HCT116 (cell line): ENCODE data around the gene ATP5F1D. TPM values are rescaled to one million over a fixed set of nuclear protein-coding genes. Genes with fewer than 3 reads are reported as not detected.

Experiments
- ATAC-seq: fragments of 200-7000 bp; cut with Tn5 transposase; 2 replicates; pipeline ENCODE4 v1.9.1; 2020; ENCODE audit warnings: mild to moderate bottlenecking, moderate library complexity
- BruUV-seq: library from RNA; stranded (reverse); fragments of 400-500 nt; replicated peaks from 2 replicates; lab custom pipeline; 2021; lab: Mats Ljungman, UMichigan
- CTCF ChIA-PET: fragments of 300-600 bp; sonication (Branson Sonifier 250); formaldehyde crosslinking; loops from one replicate; lab custom pipeline; 2021; ENCODE audit warnings: antibody characterized with exemption; lab: Charles Lee
- POLR2A ChIA-PET: fragments of 300-600, 350-600 bp; sonication (Branson Sonifier 250); formaldehyde crosslinking; loops from one replicate; lab custom pipeline; 2021; ENCODE audit warnings: antibody characterized with exemption; lab: Charles Lee
- RAD21 ChIA-PET, 2 experiments: fragments of 300-600 bp; sonication (Branson Sonifier 250); formaldehyde crosslinking; loops; one replicate each; lab custom pipeline; 2023; ENCODE audit warnings: low total read pairs in 2 of 2; ENCODE audit not compliant: uncharacterized antibody in 2 of 2, unreplicated experiment in 2 of 2, low non-redundant PET in 1 of 2; lab: Charles Lee
- DNase-seq: peaks from one replicate; pipeline ENCODE4 v3.0.0-alpha.2; 2010; ENCODE audit warnings: low read depth, low spot score
- H2AFZ ChIP-seq: fragments of 200-600 bp; shearing (Covaris generic), sonication (generic); 2 replicates; pipeline ENCODE4 v1.6.1; 2017; ENCODE audit warnings: low read depth, mixed run types, mixed read lengths, antibody characterized with exemption, low read length; ENCODE audit not compliant: poor library complexity, severe bottlenecking
- H3K27ac ChIP-seq: 2 replicates; pipeline ENCODE4 v1.5.1; 2012; ENCODE audit warnings: low read depth, low read length
- H3K27me3 ChIP-seq: fragments of 200-600 bp; sonication (generic); 2 replicates; pipeline ENCODE4 v1.6.1; 2016; ENCODE audit warnings: mixed run types, low read length, mixed read lengths; ENCODE audit not compliant: insufficient read depth
- H3K36me3 ChIP-seq, 2 experiments: fragments of 200-500 bp in 1 of 2; fragments of 200-600 bp in 1 of 2; sonication (Bioruptor generic) in 1 of 2; sonication (generic) in 1 of 2; 2 replicates each; pipeline versions ENCODE4 v1.5.1 to v1.6.1; 2014 to 2016; ENCODE audit warnings: low read length in 2 of 2, inconsistent platforms in 1 of 2, mixed read lengths in 1 of 2, mixed run types in 1 of 2; ENCODE audit not compliant: insufficient read depth in 2 of 2, control insufficient read depth in 1 of 2
- H3K4me1 ChIP-seq, 2 experiments: fragments of 200-600 bp in 1 of 2; sonication (generic) in 1 of 2; 2 replicates each; pipeline versions ENCODE4 v1.5.1 to v1.6.1; 2012 to 2017; ENCODE audit warnings: low read length in 2 of 2, inconsistent platforms in 1 of 2, mild to moderate bottlenecking in 1 of 2, mixed read lengths in 1 of 2, mixed run types in 1 of 2, moderate library complexity in 1 of 2; ENCODE audit not compliant: insufficient read depth in 2 of 2, control insufficient read depth in 1 of 2
- H3K4me2 ChIP-seq: fragments of 200-600 bp; sonication (generic); 2 replicates; pipeline ENCODE4 v1.6.1; 2017; ENCODE audit warnings: mixed run types, low read length, mixed read lengths
- H3K4me3 ChIP-seq, 2 experiments: fragments of 200-600 bp in 1 of 2; sonication (generic) in 1 of 2; replicated peaks in 1 of 2; 2 replicates each; pipeline ENCODE4 v1.5.1; 2011 to 2016; ENCODE audit warnings: low read length in 2 of 2, control low read depth in 1 of 2, low read depth in 1 of 2, mild to moderate bottlenecking in 1 of 2, mixed read lengths in 1 of 2, mixed run types in 1 of 2
- H3K79me2 ChIP-seq: fragments of 200-600 bp; sonication (generic); 2 replicates; pipeline ENCODE4 v1.6.1; 2017; ENCODE audit warnings: mild to moderate bottlenecking, mixed run types, low read length, moderate library complexity, mixed read lengths; ENCODE audit not compliant: insufficient read depth
- H3K9ac ChIP-seq: fragments of 200-600 bp; sonication (generic); 2 replicates; pipeline ENCODE4 v1.6.1; 2016; ENCODE audit warnings: low read length, mixed read lengths
- H3K9me2 ChIP-seq: fragments of 200-600 bp; sonication (generic), shearing (Covaris generic); 2 replicates; pipeline ENCODE4 v1.6.1; 2017; ENCODE audit warnings: mixed run types, mild to moderate bottlenecking, moderate library complexity; ENCODE audit not compliant: insufficient read depth
- H3K9me3 ChIP-seq, 2 experiments: fragments of 200-500 bp in 1 of 2; fragments of 200-600 bp in 1 of 2; sonication (Bioruptor generic) in 1 of 2; sonication (generic) in 1 of 2; 2 replicates each; pipeline ENCODE4 v1.6.1; 2014 to 2017; ENCODE audit warnings: low read length in 2 of 2, mixed read lengths in 2 of 2, inconsistent platforms in 1 of 2, low read depth in 1 of 2, mild to moderate bottlenecking in 1 of 2, mixed run types in 1 of 2, moderate library complexity in 1 of 2; ENCODE audit not compliant: control insufficient read depth in 1 of 2, insufficient read depth in 1 of 2
- H4K20me1 ChIP-seq: fragments of 200-600 bp; sonication (generic), shearing (Covaris generic); 2 replicates; pipeline ENCODE4 v1.6.1; 2017; ENCODE audit warnings: mixed run types, mild to moderate bottlenecking, moderate library complexity; ENCODE audit not compliant: insufficient read depth
- EGR1 ChIP-seq: IDR thresholded peaks from 2 replicates; pipeline ENCODE4 v1.6.1; 2012; ENCODE audit warnings: low read depth
- JUND ChIP-seq: IDR thresholded peaks from 2 replicates; pipeline ENCODE4 v1.6.1; 2012
- POLR2A ChIP-seq: IDR thresholded peaks from 2 replicates; pipeline ENCODE4 v1.7.0; 2011; ENCODE audit warnings: borderline replicate concordance; ENCODE audit not compliant: insufficient read depth, insufficient read length; ENCODE audit errors: extremely low read depth
- POLR2AphosphoS5 ChIP-seq: IDR thresholded peaks from 2 replicates; pipeline ENCODE4 v1.6.1; 2011; ENCODE audit warnings: mild to moderate bottlenecking, low read depth, low read length, moderate library complexity
- SIN3A ChIP-seq: IDR thresholded peaks from 2 replicates; pipeline ENCODE4 v1.6.1; 2012; ENCODE audit warnings: low read depth
- TCF7L2 ChIP-seq: IDR thresholded peaks from 2 replicates; pipeline ENCODE4 v1.7.0; 2011; ENCODE audit warnings: borderline replicate concordance, inconsistent platforms; ENCODE audit not compliant: insufficient read depth, insufficient read length; ENCODE audit errors: extremely low read depth
- intact Hi-C: fragments of 100-400 bp; cut with micrococcal nuclease; formaldehyde crosslinking; loops from 2 replicates; pipeline ENCODE4 v1.10.0; 2022
- total RNA-seq: library from RNA; stranded (reverse); gene quantifications from one replicate; pipeline ENCODE4 v1.2.1, GENCODE V29; 2021; ENCODE audit not compliant: unreplicated experiment
- TF ChIP-seq, protein P1 (sequence below): IDR thresholded peaks from 2 replicates; pipeline ENCODE4 v1.6.1; 2011; ENCODE audit warnings: mild to moderate bottlenecking, low read length, moderate library complexity; ENCODE audit not compliant: insufficient replicate concordance; ENCODE audit errors: extremely low read depth

Gene ATP5F1D
- total RNA-seq, 1 experiment from 2014 or later: 428 TPM

DNA sequence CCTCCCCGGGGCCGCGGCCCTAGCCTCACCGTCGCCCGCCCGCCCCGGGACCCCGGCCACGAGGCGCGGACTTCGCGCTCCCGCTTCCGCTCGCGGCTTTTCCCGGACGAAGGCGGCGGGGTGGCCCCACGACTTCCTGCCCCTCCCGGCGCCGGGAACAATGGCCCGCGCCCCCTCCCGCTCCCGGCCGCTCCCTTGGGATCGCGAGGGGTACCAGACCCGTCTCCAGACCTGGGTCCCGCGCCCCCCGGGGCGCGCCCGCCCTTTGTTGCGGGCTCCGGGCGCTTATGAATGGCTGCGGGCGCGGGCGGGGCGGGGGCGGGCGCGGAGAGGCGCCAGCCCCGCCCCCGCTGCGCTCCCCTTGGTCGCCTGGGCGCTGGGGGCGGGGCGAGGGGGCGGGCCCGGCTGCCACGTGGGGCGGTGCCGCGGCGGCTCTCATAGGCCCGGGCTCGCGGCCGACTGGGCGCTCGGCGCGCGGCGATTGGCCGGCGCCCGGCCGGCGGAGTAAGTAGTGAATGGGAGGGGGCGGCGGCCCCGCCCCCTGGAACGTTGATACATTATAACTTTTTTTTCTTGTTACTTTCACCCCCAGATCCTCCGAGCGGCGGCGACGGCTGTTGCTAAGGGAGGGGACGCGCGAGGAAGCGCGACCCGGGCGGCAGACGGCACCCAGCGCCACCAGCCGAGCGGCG, 7.9 kb downstream of the ATP5F1D start:
- POLR2A ChIA-PET: interaction anchor here (0.7 to 1.0 kb wide), 2 partner anchors 16 to 17 kb away, joined by 3 read pairs; no protein-coding TSS in a partner anchor
- Histone ChIP-seq H3K9ac (peak overlapping the region; percentile 99), H3K4me2 (peak overlapping the region; percentile 99)
- intact Hi-C loops: loop anchor here (1.0 to 10.0 kb wide), 3 partner anchors 17 to 455 kb away; partner anchors contain the start of genes CNN2, PTBP1, RNU6-2 and TMEM259
- TF ChIP-seq, protein P1, sequence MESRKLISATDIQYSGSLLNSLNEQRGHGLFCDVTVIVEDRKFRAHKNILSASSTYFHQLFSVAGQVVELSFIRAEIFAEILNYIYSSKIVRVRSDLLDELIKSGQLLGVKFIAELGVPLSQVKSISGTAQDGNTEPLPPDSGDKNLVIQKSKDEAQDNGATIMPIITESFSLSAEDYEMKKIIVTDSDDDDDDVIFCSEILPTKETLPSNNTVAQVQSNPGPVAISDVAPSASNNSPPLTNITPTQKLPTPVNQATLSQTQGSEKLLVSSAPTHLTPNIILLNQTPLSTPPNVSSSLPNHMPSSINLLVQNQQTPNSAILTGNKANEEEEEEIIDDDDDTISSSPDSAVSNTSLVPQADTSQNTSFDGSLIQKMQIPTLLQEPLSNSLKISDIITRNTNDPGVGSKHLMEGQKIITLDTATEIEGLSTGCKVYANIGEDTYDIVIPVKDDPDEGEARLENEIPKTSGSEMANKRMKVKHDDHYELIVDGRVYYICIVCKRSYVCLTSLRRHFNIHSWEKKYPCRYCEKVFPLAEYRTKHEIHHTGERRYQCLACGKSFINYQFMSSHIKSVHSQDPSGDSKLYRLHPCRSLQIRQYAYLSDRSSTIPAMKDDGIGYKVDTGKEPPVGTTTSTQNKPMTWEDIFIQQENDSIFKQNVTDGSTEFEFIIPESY: peak; percentile 18
- peak; percentile 43 for TF ChIP-seq POLR2A
- no peak for TF ChIP-seq TCF7L2
- peak; percentile 92 for TF ChIP-seq POLR2AphosphoS5
- TF ChIP-seq JUND: no peak; the same call in 1 of the 2 replicates
- TF ChIP-seq EGR1: peak; percentile 74; the same call in 1 of the 2 replicates
- TF ChIP-seq SIN3A: peak; percentile 95
- TF ChIP-seq, all 23 proteins: peak for 5
- H3K36me3 ChIP-seq: peaks cover 11 to 28% of the 10 kb centered on the region in 2 experiments
- peak; percentile 89 for DNase-seq
- peaks cover 59% of the 10 kb centered on the region for H3K79me2 ChIP-seq
- H2AFZ ChIP-seq: no peak overlapping the region
- BruUV-seq: no TSS peak
- peak overlapping the region; percentile 100 for H3K27ac ChIP-seq
- peaks cover 45 to 74% of the 10 kb centered on the region in 2 experiments for H3K4me1 ChIP-seq
- H3K27me3 ChIP-seq: no peaks in the 10 kb centered on the region
- H3K9me3 ChIP-seq: no peaks in the 10 kb centered on the region
- RAD21 ChIA-PET: no interaction called here
- peaks cover 8% of the 10 kb centered on the region; the same call in 1 of the 2 replicates for H4K20me1 ChIP-seq
- peak overlapping the region; percentile 68 to 74 for H3K4me3 ChIP-seq
- CTCF ChIA-PET: interaction anchor here (1.0 kb wide), 1 partner anchor 17 kb away, joined by 7 read pairs; no protein-coding TSS in a partner anchor
- peak; percentile 45 for ATAC-seq
- no peaks in the 10 kb centered on the region for H3K9me2 ChIP-seq
